ENCODE data around the gene CCDC171. TPM values are rescaled to one million over a fixed set of nuclear protein-coding genes. Genes with fewer than 3 reads are reported as not detected.
A peak's percentile ranks its signal among the peaks of the same experiment; 100 is the strongest.

Gene CCDC171
- total RNA-seq, 1 donor from 2014 or later: 0.58 TPM

GRCh38 chr9:15975101-15975778 is 422.4 kb downstream of the CCDC171 start:
- DNase-seq (ENCODE audit: extremely low read depth, low read depth, low spot score): no peak

GRCh38 chr9:15977438-15977837 is 424.6 kb downstream of the CCDC171 start:
- DNase-seq (ENCODE audit: extremely low read depth, low read depth, low spot score): no peak

- DNase-seq (ENCODE audit: extremely low read depth, low read depth, low spot score): no peak
Observed at GRCh38 chr9:15982182-15982581, 429.3 kb downstream of the CCDC171 start.

- DNase-seq (ENCODE audit: extremely low read depth, low read depth, low spot score): peak; percentile 39
Observed at GRCh38 chr9:15999422-16000339, 446.8 kb downstream of the CCDC171 start.

GRCh38 chr9:16000811-16001210 is 448.0 kb downstream of the CCDC171 start:
- DNase-seq (ENCODE audit: extremely low read depth, low read depth, low spot score): no peak

- no peak for DNase-seq (ENCODE audit: extremely low read depth, low read depth, low spot score)
Observed at GRCh38 chr9:16001856-16002255, 449.0 kb downstream of the CCDC171 start.

GRCh38 chr9:16002816-16003215 is 450.0 kb downstream of the CCDC171 start:
- DNase-seq (ENCODE audit: extremely low read depth, low read depth, low spot score): no peak

- DNase-seq (ENCODE audit: extremely low read depth, low read depth, low spot score): no peak
Observed at GRCh38 chr9:16003785-16004184, 450.9 kb downstream of the CCDC171 start.

- no peak for DNase-seq (ENCODE audit: extremely low read depth, low read depth, low spot score)
Observed at GRCh38 chr9:16004613-16005012, 451.8 kb downstream of the CCDC171 start.

GRCh38 chr9:16010221-16010620 is 457.4 kb downstream of the CCDC171 start:
- DNase-seq (ENCODE audit: extremely low read depth, low read depth, low spot score): no peak

- no peak for DNase-seq (ENCODE audit: extremely low read depth, low read depth, low spot score)
Observed at GRCh38 chr9:16012621-16013020, 459.8 kb downstream of the CCDC171 start.

- no peak for DNase-seq (ENCODE audit: extremely low read depth, low read depth, low spot score)
Observed at GRCh38 chr9:16013366-16013765, 460.5 kb downstream of the CCDC171 start.

- no peak for DNase-seq (ENCODE audit: extremely low read depth, low read depth, low spot score)
Observed at GRCh38 chr9:16013826-16014225, 461.0 kb downstream of the CCDC171 start.

GRCh38 chr9:16022228-16022627 is 469.4 kb downstream of the CCDC171 start:
- DNase-seq (ENCODE audit: extremely low read depth, low read depth, low spot score): no peak

- no peak for DNase-seq (ENCODE audit: extremely low read depth, low read depth, low spot score)
Observed at GRCh38 chr9:16023446-16023845, 470.6 kb downstream of the CCDC171 start.

Other genes with a start within 250 kb of the CCDC171 start
- gene TTC39B, start 245.8 kb upstream of the CCDC171 start, total RNA-seq: 3.6 and 5.1 TPM in 2 replicates
- gene SNAPC3, start 130.2 kb upstream of the CCDC171 start, total RNA-seq: 23.9 and 35.2 TPM in 2 replicates
- gene PSIP1, start 42.1 kb upstream of the CCDC171 start, total RNA-seq: 25.8 and 48.4 TPM in 2 replicates

Data from glomerular endothelial cell (primary cell).